Psoas muscle (tissue), 8 donors: ENCODE data around the gene RAI1. TPM values are rescaled to one million over a fixed set of nuclear protein-coding genes. Genes with fewer than 3 reads are reported as not detected.
A peak's percentile ranks its signal among the peaks of the same experiment; 100 is the strongest.

ENCODE experiments used
- ATAC-seq, 4 donors: fragments of 200-7000 bp; cut with Tn5 transposase; one replicate each; pipeline ENCODE4 v1.9.1; 2020; ENCODE audit warnings: moderate library complexity in 3 of 4, mild to moderate bottlenecking in 2 of 4
- DNase-seq, 2 donors: peaks; one replicate each; pipeline ENCODE4 v3.0.0-alpha.2; 2020
- H3K27ac ChIP-seq: fragments of 200-600 bp; one replicate; pipeline ENCODE4 v1.8.0; 2022
- H3K27me3 ChIP-seq, 3 donors: fragments of 200-600 bp in 1 of 3; one replicate each; pipeline versions ENCODE4 v1.6.1 to v1.8.0; 2013 to 2022; ENCODE audit warnings: low read length in 2 of 3, mild to moderate bottlenecking in 2 of 3, moderate library complexity in 1 of 3; ENCODE audit not compliant: insufficient read depth in 3 of 3
- H3K36me3 ChIP-seq, 2 donors: fragments of 200-600 bp in 1 of 2; one replicate each; pipeline versions ENCODE4 v1.6.1 to v1.8.0; 2013 to 2022; ENCODE audit warnings: low read depth in 1 of 2, mild to moderate bottlenecking in 1 of 2, moderate library complexity in 1 of 2; ENCODE audit not compliant: insufficient read depth in 1 of 2
- H3K4me1 ChIP-seq: fragments of 200-600 bp; one replicate; pipeline ENCODE4 v1.8.0; 2022
- H3K4me3 ChIP-seq: fragments of 200-600 bp; one replicate; pipeline ENCODE4 v1.8.0; 2022; ENCODE audit warnings: mild to moderate bottlenecking
- H3K9me3 ChIP-seq: fragments of 200-600 bp; one replicate; pipeline ENCODE4 v1.8.0; 2022
- CTCF ChIP-seq: fragments of 200-600 bp; IDR thresholded peaks from one replicate; pipeline ENCODE4 v1.8.0; 2022; ENCODE audit warnings: antibody characterized with exemption
- WGBS, 3 donors: extraction: QIAGEN DNeasy Blood & Tissue Kit; methylation state at CpG; one replicate each; pipeline versions ENCODE4 v1.1.6 to v1.1.7; 2013; 5-methylcytosine and 5-hydroxymethylcytosine counted together
- intact Hi-C, 2 donors: fragments of 100-400 bp; cut with DNase I; formaldehyde crosslinking; loops; one replicate each; pipeline versions ENCODE4 v1.11.0 to v1.14.2; 2022
- polyA plus RNA-seq, 3 donors: library from polyadenylated mRNA; stranded (reverse); fragments of 200-250 nt; gene quantifications; one replicate each; pipeline ENCODE4 v1.2.3, GENCODE V29; 2013
- total RNA-seq, 4 donors: library from RNA; stranded (reverse); fragmentation: NEBNext Ultra II Directional in 2 of 4; extraction: Animal tissue kit (Norgen Biotek cat#: 25700) in 2 of 4; gene quantifications; one replicate each; pipeline versions ENCODE4 v1.2.1 to v1.2.4, GENCODE V29; 2021 to 2023
- donor health status: healthy with polysubstance abuse.
- donor health status: DM: no; HTN: no; CAD: no; lungs with moderate emphysema.
- donor health status: Bipolar disorder and iron deficiency.
- donor health status: healthy.
- donor health status: DM: yes; HTN: yes; CAD: no.
- donor health status: DM: no; HTN: no; CAD: no.
- donor health status: DM: no; HTN: no; CAD: no.
- donor health status: DM: yes; HTN: yes; CAD: no.

Gene RAI1
- total and polyA plus RNA-seq, 7 donors: 4.0 to 9.0 (median 7.1) TPM

GRCh38 chr17:17659340-17659739 is 21.9 kb upstream of the RAI1 start:
- no peak for DNase-seq
- peaks cover 0 to 4% (median 0%) of the 10 kb centered on the region in 3 donors for H3K27me3 ChIP-seq
- WGBS, 3 donors: 82 to 91% (median 86%) methylated on average over 4 of the region's 4 CpGs

GRCh38 chr17:17661134-17661533 is 20.1 kb upstream of the RAI1 start:
- 65 to 73% (median 67%) methylated on average over 8 of the region's 8 CpGs for WGBS, 3 donors
- intact Hi-C loops: no loop called here
- Histone ChIP-seq H3K36me3 (no peaks in the 10 kb centered on the region), H3K4me1 (no peaks in the 10 kb centered on the region), H3K4me3 (no peak overlapping the region), H3K9me3 (no peaks in the 10 kb centered on the region), H3K27me3 (peaks cover 0 to 4% (median 0%) of the 10 kb centered on the region in 3 donors), H3K27ac (no peak overlapping the region)
- no peak for ATAC-seq
- DNase-seq: no peak
- no peak for TF ChIP-seq CTCF

More at GRCh38 chr17:17659340-17659739, 21.9 kb upstream of the RAI1 start:
- intact Hi-C loops: no loop called here
- H3K4me1 ChIP-seq: no peaks in the 10 kb centered on the region
- no peak for TF ChIP-seq CTCF
- ATAC-seq: no peak
- H3K36me3 ChIP-seq: no peaks in the 10 kb centered on the region
- H3K27ac ChIP-seq: no peak overlapping the region
- no peaks in the 10 kb centered on the region for H3K9me3 ChIP-seq
- H3K4me3 ChIP-seq: no peak overlapping the region

GRCh38 chr17:17661834-17662385 is 19.3 kb upstream of the RAI1 start:
- TF ChIP-seq CTCF: no peak
- DNase-seq (no peak), ATAC-seq (no peak)
- Histone ChIP-seq H3K36me3 (no peaks in the 10 kb centered on the region), H3K27me3 (peaks cover 0 to 4% (median 0%) of the 10 kb centered on the region in 3 donors), H3K27ac (no peak overlapping the region), H3K4me1 (no peaks in the 10 kb centered on the region), H3K9me3 (no peaks in the 10 kb centered on the region), H3K4me3 (no peak overlapping the region)
- intact Hi-C loops: no loop called here
- 86 to 93% (median 91%) methylated on average over 10 of the region's 10 CpGs for WGBS, 3 donors

- H3K36me3 ChIP-seq: no peaks in the 10 kb centered on the region
- 37 to 44% (median 38%) methylated on average over 19 of the region's 19 CpGs for WGBS, 3 donors
- intact Hi-C loops: no loop called here
- peak in 3 of 4 donors; percentile 36 to 43 (median 41) for ATAC-seq
- no peak for TF ChIP-seq CTCF
- H3K27me3 ChIP-seq: peaks cover 0 to 2% (median 0%) of the 10 kb centered on the region in 3 donors
- H3K4me3 ChIP-seq: no peak overlapping the region
- no peaks in the 10 kb centered on the region for H3K4me1 ChIP-seq
- no peak overlapping the region for H3K27ac ChIP-seq
- no peaks in the 10 kb centered on the region for H3K9me3 ChIP-seq
- DNase-seq: peak; percentile 47 to 56
Measured at GRCh38 chr17:17663160-17664063, 17.8 kb upstream of the RAI1 start.
